Adipocyte (in vitro differentiated cells): Measurements from ENCODE around the gene MAMDC2.

Experiments
- DNase-seq: peaks from one replicate; pipeline ENCODE4 v3.0.0-alpha.2; 2015; ENCODE audit warnings: low read depth
- H3K27me3 ChIP-seq: replicated peaks from 2 replicates; pipeline ENCODE4 v1.7.0; 2013; ENCODE audit warnings: mild to moderate bottlenecking, low read length, moderate library complexity; ENCODE audit not compliant: control insufficient read depth, insufficient read depth
- H3K36me3 ChIP-seq: 2 replicates; pipeline ENCODE4 v1.7.0; 2013; ENCODE audit warnings: low read length, mild to moderate bottlenecking, moderate library complexity; ENCODE audit not compliant: control insufficient read depth, insufficient read depth, severe bottlenecking
- H3K4me1 ChIP-seq: 2 replicates; pipeline ENCODE4 v1.7.0; 2013; ENCODE audit warnings: mild to moderate bottlenecking, low read length, moderate library complexity; ENCODE audit not compliant: control insufficient read depth, insufficient read depth
- H3K4me3 ChIP-seq: 2 replicates; pipeline ENCODE4 v1.7.0; 2013; ENCODE audit warnings: mild to moderate bottlenecking, low read length, moderate library complexity
- H3K9ac ChIP-seq: 2 replicates; pipeline ENCODE4 v1.7.0; 2013; ENCODE audit warnings: mild to moderate bottlenecking, low read length, moderate library complexity
- H3K9me3 ChIP-seq: 2 replicates; pipeline ENCODE4 v1.7.0; 2013; ENCODE audit warnings: mild to moderate bottlenecking, low read length, moderate library complexity; ENCODE audit not compliant: control insufficient read depth

MAMDC2 gene

GRCh38 chr9:70053864-70054263 is 10.2 kb downstream of the MAMDC2 start:
- Histone ChIP-seq H3K9ac (no peak overlapping the region), H3K36me3 (no peaks in the 10 kb centered on the region), H3K27me3 (no peaks in the 10 kb centered on the region), H3K4me3 (no peak overlapping the region), H3K4me1 (peaks cover 37% of the 10 kb centered on the region), H3K9me3 (no peaks in the 10 kb centered on the region)
- no peak for DNase-seq

GRCh38 chr9:70054521-70054920 is 10.9 kb downstream of the MAMDC2 start:
- Histone ChIP-seq H3K4me1 (peaks cover 35% of the 10 kb centered on the region), H3K9me3 (no peaks in the 10 kb centered on the region), H3K36me3 (no peaks in the 10 kb centered on the region), H3K27me3 (no peaks in the 10 kb centered on the region), H3K4me3 (no peak overlapping the region), H3K9ac (no peak overlapping the region)
- no peak for DNase-seq

GRCh38 chr9:70055406-70056210 is 12.0 kb downstream of the MAMDC2 start:
- H3K9me3 ChIP-seq: no peaks in the 10 kb centered on the region
- H3K4me1 ChIP-seq: peaks cover 27% of the 10 kb centered on the region
- no peak overlapping the region for H3K4me3 ChIP-seq
- DNase-seq: no peak
- H3K27me3 ChIP-seq: no peaks in the 10 kb centered on the region
- no peaks in the 10 kb centered on the region for H3K36me3 ChIP-seq
- no peak overlapping the region for H3K9ac ChIP-seq

- Histone ChIP-seq H3K4me3 (no peak overlapping the region), H3K9ac (no peak overlapping the region), H3K27me3 (no peaks in the 10 kb centered on the region), H3K4me1 (peaks cover 27% of the 10 kb centered on the region), H3K9me3 (no peaks in the 10 kb centered on the region), H3K36me3 (no peaks in the 10 kb centered on the region)
- DNase-seq: no peak
Measured at GRCh38 chr9:70056211-70056944, 12.7 kb downstream of the MAMDC2 start.

GRCh38 chr9:70058569-70059116 is 15.0 kb downstream of the MAMDC2 start:
- Histone ChIP-seq H3K36me3 (no peaks in the 10 kb centered on the region), H3K9ac (no peak overlapping the region), H3K4me3 (no peak overlapping the region), H3K9me3 (no peaks in the 10 kb centered on the region), H3K4me1 (peaks cover 21% of the 10 kb centered on the region), H3K27me3 (no peaks in the 10 kb centered on the region)
- no peak for DNase-seq

- no peaks in the 10 kb centered on the region for H3K9me3 ChIP-seq
- no peak overlapping the region for H3K9ac ChIP-seq
- DNase-seq: no peak
- H3K4me3 ChIP-seq: no peak overlapping the region
- H3K4me1 ChIP-seq: peaks cover 28% of the 10 kb centered on the region
- H3K27me3 ChIP-seq: no peaks in the 10 kb centered on the region
- no peaks in the 10 kb centered on the region for H3K36me3 ChIP-seq
Measured at GRCh38 chr9:70060148-70060882, 16.7 kb downstream of the MAMDC2 start.

GRCh38 chr9:70060883-70061507 is 17.3 kb downstream of the MAMDC2 start:
- H3K9ac ChIP-seq: no peak overlapping the region
- H3K36me3 ChIP-seq: no peaks in the 10 kb centered on the region
- H3K27me3 ChIP-seq: no peaks in the 10 kb centered on the region
- no peak overlapping the region for H3K4me3 ChIP-seq
- DNase-seq: no peak
- H3K9me3 ChIP-seq: no peaks in the 10 kb centered on the region
- H3K4me1 ChIP-seq: peaks cover 34% of the 10 kb centered on the region

- Histone ChIP-seq H3K9ac (no peak overlapping the region), H3K4me1 (peaks cover 42% of the 10 kb centered on the region), H3K4me3 (no peak overlapping the region), H3K9me3 (no peaks in the 10 kb centered on the region), H3K36me3 (no peaks in the 10 kb centered on the region), H3K27me3 (no peaks in the 10 kb centered on the region)
- peak; percentile 57 for DNase-seq
Measured at GRCh38 chr9:70061776-70062175, 18.1 kb downstream of the MAMDC2 start.

- no peak overlapping the region for H3K4me3 ChIP-seq
- H3K9me3 ChIP-seq: no peaks in the 10 kb centered on the region
- no peaks in the 10 kb centered on the region for H3K27me3 ChIP-seq
- H3K36me3 ChIP-seq: no peaks in the 10 kb centered on the region
- no peak overlapping the region for H3K9ac ChIP-seq
- no peak for DNase-seq
- peaks cover 55% of the 10 kb centered on the region for H3K4me1 ChIP-seq
Measured at GRCh38 chr9:70064496-70064895, 20.8 kb downstream of the MAMDC2 start.

GRCh38 chr9:70065572-70065971 is 21.9 kb downstream of the MAMDC2 start:
- Histone ChIP-seq H3K27me3 (no peaks in the 10 kb centered on the region), H3K4me3 (peak overlapping the region; percentile 2), H3K9ac (peak overlapping the region; percentile 30), H3K36me3 (no peaks in the 10 kb centered on the region), H3K9me3 (no peaks in the 10 kb centered on the region), H3K4me1 (peaks cover 58% of the 10 kb centered on the region)
- peak; percentile 62 for DNase-seq
